ENCODE measurements around the gene FAM110A.
"Not testable (repeated sequence)": the region's sequence is repeated elsewhere in the genome, so short reads cannot be mapped to it uniquely, and the experiment has no call there.

The FAM110A gene

DNA sequence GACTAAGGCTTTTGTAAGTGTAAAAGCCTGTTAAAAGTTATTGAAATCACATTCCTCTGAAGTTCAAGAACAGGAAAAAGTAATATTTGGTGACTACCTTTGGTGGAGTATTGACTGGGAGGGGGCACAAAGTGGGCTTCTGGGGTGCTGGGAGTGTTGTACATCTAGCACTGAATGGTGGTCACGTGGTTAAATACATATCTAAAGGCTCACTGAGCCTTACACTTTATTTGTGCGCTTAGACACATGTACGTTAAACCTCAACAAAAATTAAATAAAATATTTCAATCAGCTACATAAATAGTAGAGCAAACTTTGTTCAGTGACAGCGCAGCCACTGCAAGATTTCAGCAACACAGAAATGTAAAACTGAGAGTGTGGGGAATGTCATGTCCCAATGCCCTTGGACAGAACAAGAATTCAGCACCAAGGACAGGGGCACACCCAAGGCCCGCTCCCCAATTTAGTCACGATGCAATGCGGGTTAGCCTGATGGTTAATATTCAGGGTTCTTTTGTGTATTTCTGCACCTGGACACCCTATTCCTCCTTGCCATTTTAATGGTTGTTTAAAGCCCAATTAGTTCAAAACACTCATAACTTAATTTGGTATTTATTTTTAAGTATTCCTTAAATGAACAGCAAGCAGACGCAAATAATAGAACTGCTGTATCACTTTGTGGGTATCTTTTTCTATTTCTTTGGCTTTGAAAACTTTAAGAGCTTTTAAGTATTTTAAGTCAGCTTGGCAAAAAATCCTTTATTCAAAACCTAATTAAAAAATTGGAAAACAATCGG, 45.2 kb downstream of the FAM110A start:
- no peak for DNase-seq

DNA sequence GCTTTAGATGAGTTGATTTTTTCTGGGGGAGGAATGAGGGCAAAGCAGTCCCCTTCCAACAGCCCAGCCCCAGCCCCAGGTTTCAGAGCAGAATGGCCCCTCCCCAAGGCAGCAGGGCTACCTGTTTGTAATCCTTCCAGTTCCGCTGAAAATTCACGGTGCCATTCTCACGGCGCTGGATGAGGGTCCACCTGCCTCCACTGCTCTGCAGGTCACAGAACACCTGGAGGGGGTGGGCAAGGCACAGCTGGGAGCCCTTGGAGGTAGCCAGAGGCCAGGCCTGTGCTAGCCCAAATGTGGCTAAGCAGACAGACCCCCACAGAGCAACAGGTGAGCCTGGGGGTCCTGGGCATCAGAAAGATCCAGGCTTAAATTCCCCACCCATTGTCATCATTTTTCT, 46.1 kb downstream of the FAM110A start:
- no peak for DNase-seq

DNA sequence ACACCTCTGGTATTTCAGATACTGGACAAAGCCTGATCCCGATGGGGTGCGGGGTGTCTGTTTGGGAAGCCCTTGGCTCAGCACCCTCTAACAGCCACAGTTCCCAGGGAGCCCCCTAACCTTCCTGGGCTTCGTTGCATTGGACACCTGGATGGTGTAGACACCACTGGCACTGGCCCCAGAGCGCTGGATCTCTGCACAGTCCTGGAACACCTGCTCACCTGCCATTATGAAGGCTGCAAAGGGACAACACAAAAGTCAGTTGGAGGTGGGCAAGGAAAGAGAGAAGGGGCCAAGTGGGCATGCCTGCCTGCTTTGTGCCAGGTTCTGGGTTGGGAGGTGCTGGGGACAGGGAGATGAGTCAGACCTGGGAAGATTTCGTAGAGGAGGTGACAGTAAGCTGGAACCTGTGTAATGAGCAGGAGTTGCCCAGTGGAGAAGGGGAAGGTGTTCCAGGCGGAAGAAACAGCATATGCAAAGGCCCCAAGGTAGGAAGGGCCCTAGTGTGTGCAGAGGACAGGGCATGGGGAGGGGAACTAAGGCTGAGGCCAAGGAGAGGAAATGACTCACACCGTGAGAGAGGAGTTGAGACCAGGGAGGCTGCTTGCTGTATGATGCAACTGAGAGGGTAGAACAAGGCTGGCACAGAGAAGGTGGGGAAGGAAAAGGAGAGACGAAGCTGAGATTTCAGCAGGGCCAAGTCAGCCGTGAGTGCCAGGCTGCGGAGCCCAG, 47.7 kb downstream of the FAM110A start:
- DNase-seq, result peak in 1 of 2 experiments; percentile 4

DNA sequence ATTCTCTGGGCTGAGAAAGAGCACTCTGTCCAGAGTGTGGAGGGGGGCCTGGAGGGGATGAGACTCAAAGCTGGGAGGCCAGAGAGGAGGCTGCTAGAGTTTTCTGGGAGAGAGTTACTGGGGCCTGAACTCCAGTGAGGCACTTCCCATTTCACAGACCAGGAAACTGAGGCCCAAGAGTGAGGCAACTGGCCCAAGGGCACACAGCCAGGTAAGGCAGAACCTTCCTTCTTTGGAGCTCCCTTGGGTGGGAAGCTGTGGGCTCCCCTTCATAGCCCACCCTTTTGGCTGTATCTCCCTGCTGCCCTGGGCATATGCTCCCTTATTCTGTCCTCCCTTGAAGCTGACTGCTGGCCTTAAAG, 48.2 kb downstream of the FAM110A start:
- DNase-seq, result no peak

DNA sequence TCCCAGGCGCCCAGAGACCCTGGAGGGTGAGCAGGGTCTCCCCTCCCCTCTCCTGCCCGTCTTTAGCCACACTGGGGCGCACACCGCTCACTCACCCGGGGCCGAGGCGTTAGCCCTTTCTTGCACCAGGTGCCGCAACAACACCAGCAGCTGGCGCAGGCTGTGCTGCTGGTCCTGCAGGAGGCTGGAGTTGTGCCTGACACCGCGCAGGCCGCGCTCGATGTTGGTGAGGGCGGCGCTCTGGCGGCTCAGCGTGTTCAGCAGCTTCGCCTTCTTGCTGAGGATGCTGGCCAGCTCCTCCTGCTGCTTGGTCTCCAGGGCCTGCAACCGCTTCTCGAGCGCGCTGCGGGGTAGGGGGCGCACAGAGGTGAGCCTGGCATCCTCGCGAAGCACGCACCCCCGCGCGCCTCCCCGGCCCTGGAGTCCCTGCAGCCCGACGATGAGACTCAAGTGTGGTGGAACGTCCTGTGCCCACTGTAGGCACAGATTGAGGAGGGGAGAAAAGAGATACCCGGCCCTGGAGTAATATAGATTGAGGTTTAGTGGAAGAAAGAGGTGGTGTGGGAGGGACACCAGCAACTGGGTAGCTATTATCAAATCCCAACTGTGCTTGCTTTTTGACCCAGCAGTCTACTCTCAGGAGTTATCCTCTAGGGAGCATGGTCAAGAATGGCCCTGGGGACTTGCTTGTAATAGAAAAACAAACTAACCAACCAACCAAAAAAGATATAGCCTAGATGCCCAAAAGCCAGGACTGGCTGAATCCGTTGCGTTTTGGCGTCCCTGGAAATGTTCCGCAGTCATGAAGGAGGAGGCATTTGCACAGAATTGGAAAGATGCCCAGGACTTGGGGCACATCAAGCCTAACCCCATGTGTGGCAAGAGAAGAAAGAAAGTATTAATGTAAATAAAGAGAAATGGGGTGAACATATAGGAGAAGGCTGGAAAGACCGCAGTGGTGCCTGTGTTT, 51.8 kb downstream of the FAM110A start:
- no peak for DNase-seq

DNA sequence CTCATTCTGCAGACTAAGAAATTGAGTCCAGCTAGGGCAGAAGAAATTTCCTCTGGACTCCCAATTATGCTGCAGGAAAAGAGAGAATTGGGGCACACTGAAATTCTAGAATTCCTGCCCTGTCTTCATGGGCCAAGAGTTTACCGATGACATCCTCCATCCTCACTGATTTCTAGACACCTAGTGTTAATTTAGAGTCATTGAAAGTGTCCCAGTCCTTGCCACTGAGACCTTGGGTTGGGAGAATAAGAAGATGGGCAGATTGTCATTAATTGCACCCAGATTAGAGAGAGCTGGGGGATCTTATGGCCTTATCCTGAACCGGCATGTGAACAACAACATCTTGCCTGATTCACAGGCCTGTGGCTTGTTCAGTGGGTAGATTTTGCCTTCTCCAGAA, 53.6 kb downstream of the FAM110A start:
- no peak for DNase-seq

DNA sequence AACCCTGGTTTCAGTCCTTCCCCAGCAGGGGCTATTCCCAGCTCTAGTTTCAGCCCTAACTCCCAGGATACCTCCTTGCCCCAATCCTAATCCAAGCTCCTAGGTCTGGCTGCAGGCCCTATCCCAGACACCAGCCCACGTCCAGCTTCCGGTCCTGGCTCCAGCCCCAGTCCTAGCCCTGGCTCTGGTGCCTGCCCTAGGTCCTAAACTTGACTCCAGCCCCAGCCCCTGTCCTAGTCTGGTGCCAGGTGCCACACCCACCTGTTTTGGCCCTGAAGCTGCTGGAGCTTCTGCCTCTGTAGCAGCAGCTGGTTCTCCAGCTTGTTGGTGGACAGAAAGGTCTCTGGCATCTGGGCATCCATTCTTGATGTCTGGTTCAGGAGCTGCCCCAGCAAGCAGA, 54.5 kb downstream of the FAM110A start:
- DNase-seq, result no peak

DNA sequence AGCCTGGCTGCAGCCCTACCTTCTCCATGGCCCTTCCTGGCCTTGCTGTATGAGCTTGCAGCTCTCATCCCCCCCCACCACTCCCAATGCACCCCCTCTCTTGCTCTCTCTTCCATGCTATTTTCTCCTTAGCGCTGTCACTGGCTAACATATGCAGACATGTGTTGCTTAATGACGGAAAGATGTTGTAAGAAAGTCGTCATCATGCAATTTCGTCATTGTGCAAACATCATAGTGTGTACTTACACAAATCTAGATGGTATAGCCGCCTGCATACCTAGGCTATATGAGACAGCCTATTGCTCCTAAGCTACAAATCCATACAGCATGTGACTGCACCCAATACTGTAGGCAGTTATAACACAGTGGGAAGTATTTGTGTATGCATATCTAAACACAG, 55.6 kb downstream of the FAM110A start:
- no peak for DNase-seq

DNA sequence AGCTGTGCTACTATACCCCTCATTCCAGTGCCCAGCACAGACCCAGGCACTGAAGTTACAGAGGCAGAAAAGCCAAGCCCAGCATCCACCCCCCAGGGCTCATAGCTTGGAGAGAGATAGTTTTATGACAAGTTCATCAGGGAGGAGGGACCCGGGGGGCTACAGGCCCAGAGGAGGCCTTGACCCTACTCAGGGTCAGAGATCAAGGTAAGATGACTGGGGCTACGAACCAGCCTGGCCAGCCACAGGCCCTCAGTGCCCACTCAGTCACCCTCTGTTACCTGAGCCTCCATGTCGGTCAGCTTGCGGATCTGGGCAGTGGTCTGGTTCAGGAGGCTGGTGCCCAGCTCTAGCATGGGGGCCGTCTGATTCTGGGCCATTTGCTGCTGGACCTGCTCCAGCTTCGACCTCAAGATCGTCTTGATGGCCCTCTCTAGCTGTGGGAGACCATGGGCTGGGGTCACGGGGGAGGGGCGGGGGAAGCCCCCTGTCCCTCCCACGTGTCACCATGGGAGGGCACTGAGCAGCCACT, 56.5 kb downstream of the FAM110A start:
- no peak for DNase-seq

DNA sequence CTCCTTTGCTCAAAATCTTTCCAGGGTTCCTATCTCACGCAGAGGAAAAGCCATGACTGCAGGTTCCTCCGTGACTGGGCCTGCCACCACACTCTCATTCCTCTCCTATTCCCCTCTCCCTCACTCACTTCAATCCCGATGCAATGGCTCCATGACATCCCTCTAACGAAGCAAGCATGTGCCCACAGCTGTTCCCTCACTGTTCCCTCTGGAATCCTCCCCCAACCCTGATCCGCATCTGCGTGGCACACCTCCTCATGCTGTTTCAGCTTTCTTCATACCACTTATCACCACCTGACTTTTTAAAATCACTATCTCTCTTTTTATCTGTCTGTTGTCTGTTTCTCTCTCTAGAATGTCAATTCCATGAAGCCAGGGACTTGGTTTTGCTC, 57.1 kb downstream of the FAM110A start:
- no peak for DNase-seq

DNA sequence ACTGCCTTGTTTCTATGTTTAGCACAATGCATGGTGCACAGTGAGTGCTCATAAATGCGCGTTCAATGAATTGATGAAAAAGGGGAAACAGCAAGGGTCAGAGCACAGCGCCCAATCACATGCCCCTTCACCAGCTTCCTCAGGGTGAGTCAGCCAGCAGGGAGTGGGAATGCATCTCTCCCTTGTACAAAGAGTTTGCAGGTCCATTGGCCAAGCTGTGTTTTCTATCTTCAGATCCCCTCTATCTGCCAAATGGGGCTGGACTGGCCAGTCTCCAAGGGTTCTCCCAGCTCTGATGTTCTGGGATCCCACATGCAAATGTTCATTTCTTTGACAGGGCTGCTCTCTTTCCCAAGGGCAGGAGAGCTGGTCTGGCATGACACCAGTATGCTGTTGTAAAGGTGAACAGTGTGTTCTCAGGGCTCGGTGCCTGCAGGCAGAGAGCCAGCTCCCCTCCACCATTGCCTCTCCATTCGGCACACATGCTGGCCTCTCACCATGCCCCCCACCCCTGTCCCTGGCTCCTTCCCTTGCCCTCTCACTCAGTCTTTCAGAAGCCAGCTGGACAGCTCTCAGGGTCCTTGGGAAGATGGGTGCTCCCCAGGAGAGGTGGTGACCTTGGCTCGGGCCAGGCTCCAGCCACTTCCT, 57.7 kb downstream of the FAM110A start:
- no peak for DNase-seq

DNA sequence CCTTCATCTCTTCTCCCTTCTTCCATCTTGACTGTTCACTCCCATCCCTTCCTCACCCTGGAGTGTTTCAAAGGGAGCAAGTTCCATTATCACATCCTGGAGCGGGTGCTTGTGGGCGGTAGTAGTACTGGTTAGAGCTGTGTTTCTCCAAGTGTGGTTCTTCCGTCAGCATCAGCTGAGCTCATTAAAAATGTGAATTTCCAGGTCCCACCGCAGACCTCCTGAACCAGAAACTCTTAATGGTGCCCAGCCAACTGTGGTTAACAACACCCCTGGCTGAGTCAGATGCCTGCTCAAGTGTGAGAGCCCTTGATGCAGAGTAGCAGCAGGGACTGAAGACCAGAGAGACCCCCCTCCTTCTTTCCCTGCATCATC, 58.2 kb downstream of the FAM110A start:
- DNase-seq, result no peak

DNA sequence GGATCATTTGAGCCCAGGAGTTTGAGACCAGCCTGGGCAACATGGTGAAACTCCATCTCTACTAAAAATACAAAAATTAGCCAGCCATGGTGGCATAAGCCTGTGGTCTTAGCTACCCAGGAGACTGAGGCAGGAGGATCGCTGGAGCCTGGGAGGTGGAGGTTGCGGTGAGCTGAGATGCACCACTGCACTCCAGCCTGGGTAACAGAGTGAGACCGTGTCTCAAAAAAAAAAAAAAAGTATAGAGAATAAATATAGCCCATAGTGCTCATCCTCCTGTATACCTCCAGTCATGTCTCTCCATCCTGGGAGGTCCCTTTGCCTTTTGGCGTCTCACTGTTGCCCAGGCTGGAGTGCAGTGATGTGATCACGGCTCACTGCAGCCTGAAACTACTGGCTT, 58.9 kb downstream of the FAM110A start:
- not testable (repeated sequence) for DNase-seq
